Body of pancreas (tissue), 4 donors: ENCODE measurements around the gene ADK.

Source experiments
- POLR2A ChIP-seq, 3 donors: fragments of 450-650 bp; IDR thresholded peaks; one replicate each; pipeline ENCODE4 v1.6.1; 2016; ENCODE audit warnings: antibody characterized with exemption in 3 of 3, mild to moderate bottlenecking in 2 of 3
- TF ChIP-seq, protein P1 (sequence below), 7 experiments: fragments of 450-650 bp in 4 of 7; fragments of 200-600 bp in 3 of 7; sonication (generic) in 3 of 7; IDR thresholded peaks; one replicate each; pipeline ENCODE4 v1.5.1; 2016 to 2019; ENCODE audit warnings: antibody characterized with exemption in 7 of 7

DNA sequence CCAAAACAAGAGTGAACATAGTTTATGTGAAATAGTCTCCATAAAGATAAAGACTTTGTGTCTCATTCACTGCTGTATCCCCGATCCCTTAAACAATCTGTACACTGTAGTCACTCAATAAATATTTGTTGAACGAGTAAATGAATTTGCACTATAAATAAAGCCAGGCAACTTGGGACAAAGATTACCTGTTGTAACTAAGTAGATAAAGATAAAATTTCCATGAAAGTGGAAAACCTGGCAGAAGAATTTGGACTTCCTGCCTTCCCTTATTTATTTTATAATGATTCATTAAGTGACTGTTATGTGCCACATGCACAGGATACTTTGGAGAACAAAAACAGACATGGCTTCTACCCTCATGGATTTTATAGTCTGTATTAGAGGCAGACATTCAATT is 397.7 kb downstream of the ADK start:
- TF ChIP-seq, protein P1, sequence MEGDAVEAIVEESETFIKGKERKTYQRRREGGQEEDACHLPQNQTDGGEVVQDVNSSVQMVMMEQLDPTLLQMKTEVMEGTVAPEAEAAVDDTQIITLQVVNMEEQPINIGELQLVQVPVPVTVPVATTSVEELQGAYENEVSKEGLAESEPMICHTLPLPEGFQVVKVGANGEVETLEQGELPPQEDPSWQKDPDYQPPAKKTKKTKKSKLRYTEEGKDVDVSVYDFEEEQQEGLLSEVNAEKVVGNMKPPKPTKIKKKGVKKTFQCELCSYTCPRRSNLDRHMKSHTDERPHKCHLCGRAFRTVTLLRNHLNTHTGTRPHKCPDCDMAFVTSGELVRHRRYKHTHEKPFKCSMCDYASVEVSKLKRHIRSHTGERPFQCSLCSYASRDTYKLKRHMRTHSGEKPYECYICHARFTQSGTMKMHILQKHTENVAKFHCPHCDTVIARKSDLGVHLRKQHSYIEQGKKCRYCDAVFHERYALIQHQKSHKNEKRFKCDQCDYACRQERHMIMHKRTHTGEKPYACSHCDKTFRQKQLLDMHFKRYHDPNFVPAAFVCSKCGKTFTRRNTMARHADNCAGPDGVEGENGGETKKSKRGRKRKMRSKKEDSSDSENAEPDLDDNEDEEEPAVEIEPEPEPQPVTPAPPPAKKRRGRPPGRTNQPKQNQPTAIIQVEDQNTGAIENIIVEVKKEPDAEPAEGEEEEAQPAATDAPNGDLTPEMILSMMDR (IDR thresholded peaks at IDR 0.05), result no peak
- TF ChIP-seq POLR2A (IDR thresholded peaks at IDR 0.05), result no peak
